ENCODE results near the gene NPC1. TPM values are rescaled to one million over a fixed set of nuclear protein-coding genes. Genes with fewer than 3 reads are reported as not detected.

NPC1 gene
- total RNA-seq, 1 experiment from 2014 or later = 29.5 TPM

GRCh38 chr18:23593720-23594119 lies 7.4 kb upstream of the NPC1 start:
- no peaks in the 10 kb centered on the region for H3K9me3 Mint-ChIP-seq (ENCODE audit: unreplicated experiment)
- H3K36me3 Mint-ChIP-seq (ENCODE audit: insufficient read depth, unreplicated experiment) = no peaks in the 10 kb centered on the region
- no peak for TF ChIP-seq CTCF (IDR thresholded peaks at IDR 0.05; ENCODE audit: insufficient read depth in 1 of 2, low read depth in 1 of 2, low read length in 1 of 2, severe bottlenecking in 1 of 2, unreplicated experiment in 1 of 2)
- ChIA-PET CTCF (no interaction called here), POLR2A (no interaction called here)
- Histone ChIP-seq H3K4me3 (ENCODE audit: low read depth, low read length) (no peak overlapping the region), H3K9me3 (no peaks in the 10 kb centered on the region), H3K36me3 (ENCODE audit: control insufficient read depth, insufficient read depth, low read length) (no peaks in the 10 kb centered on the region), H3K27me3 (replicated peaks; ENCODE audit: control insufficient read depth, insufficient read depth, low read length) (no peaks in the 10 kb centered on the region), H3K4me1 (no peaks in the 10 kb centered on the region)
- no peaks in the 10 kb centered on the region for H3K27me3 Mint-ChIP-seq (ENCODE audit: insufficient read depth, unreplicated experiment)
- H3K4me3 Mint-ChIP-seq (ENCODE audit: unreplicated experiment) = no peak overlapping the region
- BruUV-seq (replicated peaks) = no TSS peak
- H3K4me1 Mint-ChIP-seq (ENCODE audit: low read depth, unreplicated experiment) = no peaks in the 10 kb centered on the region
- no peak overlapping the region for H3K27ac Mint-ChIP-seq (ENCODE audit: unreplicated experiment)
- intact Hi-C loops (cut with micrococcal nuclease; ENCODE audit: unreplicated experiment) = no loop called here
- no peak for DNase-seq

- no peaks in the 10 kb centered on the region for H3K27me3 Mint-ChIP-seq (ENCODE audit: insufficient read depth, unreplicated experiment)
- DNase-seq = no peak
- H3K27ac Mint-ChIP-seq (ENCODE audit: unreplicated experiment) = no peak overlapping the region
- ChIA-PET POLR2A (no interaction called here), CTCF (no interaction called here)
- H3K4me3 Mint-ChIP-seq (ENCODE audit: unreplicated experiment) = no peak overlapping the region
- no TSS peak for BruUV-seq (replicated peaks)
- Histone ChIP-seq H3K36me3 (ENCODE audit: control insufficient read depth, insufficient read depth, low read length) (no peaks in the 10 kb centered on the region), H3K9me3 (no peaks in the 10 kb centered on the region), H3K4me3 (ENCODE audit: low read depth, low read length) (no peak overlapping the region), H3K4me1 (no peaks in the 10 kb centered on the region), H3K27me3 (replicated peaks; ENCODE audit: control insufficient read depth, insufficient read depth, low read length) (no peaks in the 10 kb centered on the region)
- H3K9me3 Mint-ChIP-seq (ENCODE audit: unreplicated experiment) = no peaks in the 10 kb centered on the region
- intact Hi-C loops (cut with micrococcal nuclease; ENCODE audit: unreplicated experiment) = no loop called here
- H3K4me1 Mint-ChIP-seq (ENCODE audit: low read depth, unreplicated experiment) = no peaks in the 10 kb centered on the region
- no peaks in the 10 kb centered on the region for H3K36me3 Mint-ChIP-seq (ENCODE audit: insufficient read depth, unreplicated experiment)
- no peak for TF ChIP-seq CTCF (IDR thresholded peaks at IDR 0.05; ENCODE audit: insufficient read depth in 1 of 2, low read depth in 1 of 2, low read length in 1 of 2, severe bottlenecking in 1 of 2, unreplicated experiment in 1 of 2)
Measured at GRCh38 chr18:23592911-23593310, 6.6 kb upstream of the NPC1 start.

- Histone ChIP-seq H3K4me3 (ENCODE audit: low read depth, low read length) (no peak overlapping the region), H3K27me3 (replicated peaks; ENCODE audit: control insufficient read depth, insufficient read depth, low read length) (no peaks in the 10 kb centered on the region), H3K9me3 (no peaks in the 10 kb centered on the region), H3K36me3 (ENCODE audit: control insufficient read depth, insufficient read depth, low read length) (no peaks in the 10 kb centered on the region), H3K4me1 (no peaks in the 10 kb centered on the region)
- peaks cover 6% of the 10 kb centered on the region for H3K36me3 Mint-ChIP-seq (ENCODE audit: insufficient read depth, unreplicated experiment)
- intact Hi-C loops (cut with micrococcal nuclease; ENCODE audit: unreplicated experiment) = no loop called here
- ChIA-PET CTCF (no interaction called here), POLR2A (no interaction called here)
- no peak for DNase-seq
- no peak overlapping the region for H3K4me3 Mint-ChIP-seq (ENCODE audit: unreplicated experiment)
- no TSS peak for BruUV-seq (replicated peaks)
- no peaks in the 10 kb centered on the region for H3K27me3 Mint-ChIP-seq (ENCODE audit: insufficient read depth, unreplicated experiment)
- TF ChIP-seq CTCF (IDR thresholded peaks at IDR 0.05; ENCODE audit: insufficient read depth in 1 of 2, low read depth in 1 of 2, low read length in 1 of 2, severe bottlenecking in 1 of 2, unreplicated experiment in 1 of 2) = no peak
- H3K4me1 Mint-ChIP-seq (ENCODE audit: low read depth, unreplicated experiment) = no peaks in the 10 kb centered on the region
- H3K9me3 Mint-ChIP-seq (ENCODE audit: unreplicated experiment) = no peaks in the 10 kb centered on the region
- H3K27ac Mint-ChIP-seq (ENCODE audit: unreplicated experiment) = no peak overlapping the region
Measured at GRCh38 chr18:23591011-23591410, 4.7 kb upstream of the NPC1 start.
